ENCODE data around the gene LARGE2. TPM values are rescaled to one million over a fixed set of nuclear protein-coding genes. Genes with fewer than 3 reads are reported as not detected.
A peak's percentile ranks its signal among the peaks of the same experiment; 100 is the strongest.

Gene LARGE2
- total RNA-seq, 4 donors from 2014 or later = 27.2 to 47.4 (median 33.1) TPM

DNA sequence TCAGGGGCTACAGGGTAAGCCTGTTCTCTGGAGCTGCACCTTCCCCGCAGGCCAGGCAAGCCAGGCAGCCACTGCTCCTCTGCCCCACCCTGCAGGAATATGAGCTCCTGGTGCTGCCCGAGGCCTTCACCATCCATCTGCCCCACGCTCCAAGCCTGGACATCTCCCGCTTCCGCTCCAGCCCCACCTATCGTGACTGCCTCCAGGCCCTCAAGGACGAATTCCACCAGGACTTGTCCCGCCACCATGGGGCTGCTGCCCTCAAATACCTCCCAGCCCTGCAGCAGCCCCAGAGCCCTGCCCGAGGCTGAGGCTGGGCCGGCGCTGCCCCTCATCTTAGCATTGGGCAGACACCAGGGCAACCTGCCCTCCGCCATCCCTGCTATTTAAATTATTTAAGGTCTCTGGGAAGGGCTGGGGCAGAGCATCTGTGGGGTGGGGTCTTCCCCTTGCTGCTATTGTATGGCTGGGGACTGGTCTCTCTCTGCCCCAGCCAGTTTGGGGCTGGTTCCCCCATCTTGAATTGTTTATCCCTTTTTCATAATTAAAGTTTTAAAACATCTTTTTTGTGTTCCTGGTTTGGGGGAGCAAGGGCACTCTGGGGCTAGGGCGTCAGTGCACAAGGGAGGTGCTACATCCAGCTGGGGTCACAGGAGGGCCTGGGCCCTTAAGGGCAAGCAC lies 6.2 kb downstream of the LARGE2 start:
- Histone ChIP-seq H3K4me1 (peaks cover 68% of the 10 kb centered on the region), H3K27me3 (no peaks in the 10 kb centered on the region), H3K36me3 (peaks cover 4% of the 10 kb centered on the region), H3K4me3 (no peak overlapping the region), H3K27ac (no peak overlapping the region), H3K9me3 (no peaks in the 10 kb centered on the region)
- 54% methylated on average over 12 of the region's 13 CpGs for WGBS
- peak in 1 of 2 donors; percentile 54 for DNase-seq (ENCODE audit: low spot score in 2 of 2)
- TF ChIP-seq EP300 (IDR thresholded peaks at IDR 0.05) (no peak), POLR2AphosphoS5 (IDR thresholded peaks at IDR 0.05) (no peak)
- TF ChIP-seq, protein P1, sequence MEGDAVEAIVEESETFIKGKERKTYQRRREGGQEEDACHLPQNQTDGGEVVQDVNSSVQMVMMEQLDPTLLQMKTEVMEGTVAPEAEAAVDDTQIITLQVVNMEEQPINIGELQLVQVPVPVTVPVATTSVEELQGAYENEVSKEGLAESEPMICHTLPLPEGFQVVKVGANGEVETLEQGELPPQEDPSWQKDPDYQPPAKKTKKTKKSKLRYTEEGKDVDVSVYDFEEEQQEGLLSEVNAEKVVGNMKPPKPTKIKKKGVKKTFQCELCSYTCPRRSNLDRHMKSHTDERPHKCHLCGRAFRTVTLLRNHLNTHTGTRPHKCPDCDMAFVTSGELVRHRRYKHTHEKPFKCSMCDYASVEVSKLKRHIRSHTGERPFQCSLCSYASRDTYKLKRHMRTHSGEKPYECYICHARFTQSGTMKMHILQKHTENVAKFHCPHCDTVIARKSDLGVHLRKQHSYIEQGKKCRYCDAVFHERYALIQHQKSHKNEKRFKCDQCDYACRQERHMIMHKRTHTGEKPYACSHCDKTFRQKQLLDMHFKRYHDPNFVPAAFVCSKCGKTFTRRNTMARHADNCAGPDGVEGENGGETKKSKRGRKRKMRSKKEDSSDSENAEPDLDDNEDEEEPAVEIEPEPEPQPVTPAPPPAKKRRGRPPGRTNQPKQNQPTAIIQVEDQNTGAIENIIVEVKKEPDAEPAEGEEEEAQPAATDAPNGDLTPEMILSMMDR (IDR thresholded peaks at IDR 0.05) = no peak

DNA sequence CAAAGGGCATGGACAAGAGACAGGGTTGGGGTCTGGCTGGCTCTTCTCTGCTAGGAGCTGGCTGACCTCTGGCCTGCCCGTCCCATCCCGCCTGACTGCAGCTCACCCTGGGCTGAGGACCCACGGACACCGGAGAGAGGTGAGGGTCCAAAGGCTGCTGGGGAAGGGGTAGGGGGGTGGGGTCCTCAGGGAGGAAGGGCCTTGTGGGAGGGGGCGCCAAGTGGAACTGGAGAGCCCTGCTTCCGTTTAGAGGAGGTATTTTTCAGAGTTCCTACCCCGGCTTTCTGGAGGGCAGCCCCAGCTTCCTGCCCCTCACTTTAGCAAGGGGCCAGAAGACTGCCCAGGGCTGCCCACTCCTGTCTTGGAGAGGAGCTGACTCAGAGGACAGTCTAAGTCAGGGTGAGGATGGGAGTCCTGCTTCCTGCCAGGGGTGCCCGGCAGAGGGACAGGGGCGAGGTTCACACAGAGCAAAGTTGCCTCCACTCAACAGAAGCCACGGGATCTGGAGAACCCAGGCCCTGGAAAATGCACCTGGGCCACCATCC lies 7.1 kb downstream of the LARGE2 start:
- Histone ChIP-seq H3K27me3 (no peaks in the 10 kb centered on the region), H3K9me3 (no peaks in the 10 kb centered on the region), H3K27ac (peak overlapping the region; percentile 72), H3K4me3 (no peak overlapping the region), H3K36me3 (peaks cover 13% of the 10 kb centered on the region), H3K4me1 (peaks cover 70% of the 10 kb centered on the region)
- TF ChIP-seq EP300 (IDR thresholded peaks at IDR 0.05) (no peak), POLR2A (IDR thresholded peaks at IDR 0.05) (no peak), POLR2AphosphoS5 (IDR thresholded peaks at IDR 0.05) (no peak)
- TF ChIP-seq, protein P1 (IDR thresholded peaks at IDR 0.05) = no peak
- WGBS = 53% methylated on average over 9 of the region's 10 CpGs
- peak in 1 of 2 donors; percentile 60 for DNase-seq (ENCODE audit: low spot score in 2 of 2)

DNA sequence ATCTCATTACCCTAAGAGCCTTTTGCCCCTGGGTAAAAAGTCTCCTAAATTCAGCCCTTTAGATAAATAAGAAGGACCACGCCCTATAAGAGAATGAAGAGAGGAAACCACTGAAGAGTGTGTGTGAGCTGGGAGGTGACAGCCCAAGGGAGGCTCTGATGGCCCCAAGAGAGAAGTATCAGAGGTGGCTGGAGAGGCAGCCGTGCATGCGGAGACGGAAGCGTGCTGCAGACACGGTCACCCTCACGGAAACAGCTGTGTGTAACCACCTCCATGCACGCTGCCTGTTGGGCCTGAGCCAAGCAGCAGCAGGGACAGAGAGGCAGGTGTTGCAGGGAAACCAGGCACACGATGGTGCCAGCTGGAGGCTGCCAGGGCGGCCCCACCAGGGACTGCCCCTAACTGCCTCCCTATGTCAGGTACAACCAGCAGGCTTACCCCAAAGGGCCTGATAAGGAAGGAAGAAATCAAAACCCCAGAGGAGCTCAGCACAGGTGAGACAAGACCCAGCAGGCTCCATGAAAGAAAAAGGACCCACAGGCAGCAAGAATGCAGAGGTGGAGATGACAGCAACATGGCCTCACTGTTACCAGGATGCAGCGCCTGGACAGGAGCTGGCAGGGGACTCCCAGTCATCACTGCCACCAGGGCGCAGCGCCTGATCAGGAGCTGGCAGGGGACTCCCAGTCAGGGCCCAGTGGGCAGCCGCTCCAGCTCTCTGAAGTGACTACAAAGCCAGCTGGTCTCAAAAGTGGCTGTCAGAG lies 7.8 kb downstream of the LARGE2 start:
- no peaks in the 10 kb centered on the region for H3K27me3 ChIP-seq
- DNase-seq (ENCODE audit: low spot score in 2 of 2) = peak in 1 of 2 donors; percentile 68
- peak overlapping the region; percentile 72 for H3K27ac ChIP-seq
- no peaks in the 10 kb centered on the region for H3K9me3 ChIP-seq
- peaks cover 69% of the 10 kb centered on the region for H3K4me1 ChIP-seq
- H3K36me3 ChIP-seq = peaks cover 19% of the 10 kb centered on the region
- H3K4me3 ChIP-seq = no peak overlapping the region
- TF ChIP-seq, protein P1 (IDR thresholded peaks at IDR 0.05) = no peak
- no peak for TF ChIP-seq POLR2A (IDR thresholded peaks at IDR 0.05)
- TF ChIP-seq EP300 (IDR thresholded peaks at IDR 0.05) = no peak
- TF ChIP-seq POLR2AphosphoS5 (IDR thresholded peaks at IDR 0.05) = no peak
- 48% methylated on average over 12 of the region's 14 CpGs for WGBS

DNA sequence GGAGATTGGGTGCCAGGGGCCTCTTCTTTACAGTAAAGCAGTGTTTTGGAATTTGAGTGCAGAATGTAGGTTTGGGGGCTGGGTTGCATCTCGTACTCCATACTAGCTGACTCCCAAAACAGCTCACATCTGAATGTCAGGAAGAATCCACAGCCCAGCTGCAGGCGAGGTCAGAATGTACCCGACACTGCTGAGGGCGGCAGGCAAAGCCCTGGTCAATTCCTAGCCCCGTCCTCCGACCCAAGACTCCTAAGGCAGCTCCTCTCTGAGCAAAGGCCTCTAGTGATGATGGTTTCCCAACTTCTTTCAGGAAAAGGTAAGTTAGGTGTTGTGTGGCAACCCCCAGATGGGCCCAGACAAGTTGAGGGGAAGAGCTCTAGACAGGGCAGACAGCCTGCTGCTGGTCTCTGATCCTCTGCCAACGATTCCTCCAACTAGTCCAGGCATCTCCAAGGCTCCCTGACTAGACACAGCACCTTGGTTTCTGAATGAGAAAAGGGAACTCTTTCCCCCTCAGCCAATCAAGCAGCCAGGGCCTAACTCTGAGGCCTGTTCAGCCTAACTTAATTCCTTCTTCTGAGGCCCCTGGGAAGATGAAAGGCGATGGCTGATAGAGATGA lies 8.6 kb downstream of the LARGE2 start:
- Histone ChIP-seq H3K36me3 (peaks cover 25% of the 10 kb centered on the region), H3K9me3 (no peaks in the 10 kb centered on the region), H3K27ac (peak overlapping the region; percentile 79), H3K4me3 (no peak overlapping the region), H3K27me3 (no peaks in the 10 kb centered on the region), H3K4me1 (peaks cover 69% of the 10 kb centered on the region)
- 39% methylated on average over 6 of the region's 8 CpGs for WGBS
- TF ChIP-seq, protein P1 (IDR thresholded peaks at IDR 0.05) = no peak
- peak in 1 of 3 donors; percentile 36 for TF ChIP-seq POLR2AphosphoS5 (IDR thresholded peaks at IDR 0.05)
- DNase-seq (ENCODE audit: low spot score in 2 of 2) = no peak

DNA sequence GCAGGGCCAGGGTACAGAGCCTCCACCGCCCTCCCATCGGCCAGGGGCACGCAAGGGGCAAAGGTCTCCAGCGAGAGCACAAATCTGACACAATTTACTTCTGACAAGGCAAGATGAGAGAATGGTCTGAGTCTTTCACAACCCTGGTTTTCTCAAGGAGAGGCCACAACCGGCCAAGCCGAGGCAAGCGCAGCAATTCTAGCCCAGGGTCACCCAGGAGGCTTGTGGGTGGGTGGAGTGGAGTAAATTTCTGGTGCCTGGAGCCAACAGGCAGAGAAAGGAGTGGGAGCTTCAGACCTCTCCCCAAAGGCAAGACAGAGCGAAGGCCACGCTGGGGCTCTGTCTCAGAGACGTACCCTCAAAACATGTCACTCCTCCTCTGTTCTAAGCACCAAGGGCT lies 9.3 kb downstream of the LARGE2 start:
- DNase-seq (ENCODE audit: low spot score in 2 of 2) = no peak
- Histone ChIP-seq H3K27ac (peak overlapping the region; percentile 79), H3K27me3 (no peaks in the 10 kb centered on the region), H3K4me1 (peaks cover 69% of the 10 kb centered on the region), H3K4me3 (no peak overlapping the region), H3K36me3 (peaks cover 30% of the 10 kb centered on the region), H3K9me3 (no peaks in the 10 kb centered on the region)
- TF ChIP-seq POLR2A (IDR thresholded peaks at IDR 0.05) = no peak
- TF ChIP-seq POLR2AphosphoS5 (IDR thresholded peaks at IDR 0.05) = no peak
- no peak for TF ChIP-seq EP300 (IDR thresholded peaks at IDR 0.05)
- TF ChIP-seq, protein P1 (IDR thresholded peaks at IDR 0.05) = no peak
- 51% methylated on average over 10 of the region's 10 CpGs for WGBS

Measured in suprapubic skin (tissue), 4 donors.